Upper lobe of left lung (tissue), 4 donors: Measurements from ENCODE around the gene DPP10.

ENCODE experiments used
- CTCF ChIP-seq, 6 experiments: fragments of 450-650 bp in 4 of 6; fragments of 200-600 bp in 2 of 6; sonication (generic) in 2 of 6; IDR thresholded peaks; one replicate each; pipeline ENCODE4 v1.5.1; 2016 to 2019; ENCODE audit warnings: antibody characterized with exemption in 6 of 6
- POLR2AphosphoS5 ChIP-seq, 2 donors: sonication (generic); formaldehyde crosslinking; IDR thresholded peaks; one replicate each; pipeline ENCODE4 v1.5.1; 2017; ENCODE audit warnings: antibody characterized with exemption in 2 of 2

GRCh38 chr2:114550364-114550763 lies 107.9 kb downstream of the DPP10 start:
- no peak for TF ChIP-seq CTCF (IDR thresholded peaks at IDR 0.05)
- no peak for TF ChIP-seq POLR2AphosphoS5 (IDR thresholded peaks at IDR 0.05)
